Measurements from ENCODE around the gene TENM4.

TENM4 gene

GRCh38 chr11:78782725-78783124 lies 658.1 kb downstream of the TENM4 start:
- TF ChIP-seq POLR2AphosphoS5 (IDR thresholded peaks at IDR 0.05; ENCODE audit: low read depth, low read length) (no peak), TAF1 (IDR thresholded peaks at IDR 0.05; ENCODE audit: borderline replicate concordance, insufficient read depth, low read length) (no peak), SIN3A (IDR thresholded peaks at IDR 0.05; ENCODE audit: borderline replicate concordance, insufficient read depth, low read length) (no peak)
- TF ChIP-seq, protein P1, sequence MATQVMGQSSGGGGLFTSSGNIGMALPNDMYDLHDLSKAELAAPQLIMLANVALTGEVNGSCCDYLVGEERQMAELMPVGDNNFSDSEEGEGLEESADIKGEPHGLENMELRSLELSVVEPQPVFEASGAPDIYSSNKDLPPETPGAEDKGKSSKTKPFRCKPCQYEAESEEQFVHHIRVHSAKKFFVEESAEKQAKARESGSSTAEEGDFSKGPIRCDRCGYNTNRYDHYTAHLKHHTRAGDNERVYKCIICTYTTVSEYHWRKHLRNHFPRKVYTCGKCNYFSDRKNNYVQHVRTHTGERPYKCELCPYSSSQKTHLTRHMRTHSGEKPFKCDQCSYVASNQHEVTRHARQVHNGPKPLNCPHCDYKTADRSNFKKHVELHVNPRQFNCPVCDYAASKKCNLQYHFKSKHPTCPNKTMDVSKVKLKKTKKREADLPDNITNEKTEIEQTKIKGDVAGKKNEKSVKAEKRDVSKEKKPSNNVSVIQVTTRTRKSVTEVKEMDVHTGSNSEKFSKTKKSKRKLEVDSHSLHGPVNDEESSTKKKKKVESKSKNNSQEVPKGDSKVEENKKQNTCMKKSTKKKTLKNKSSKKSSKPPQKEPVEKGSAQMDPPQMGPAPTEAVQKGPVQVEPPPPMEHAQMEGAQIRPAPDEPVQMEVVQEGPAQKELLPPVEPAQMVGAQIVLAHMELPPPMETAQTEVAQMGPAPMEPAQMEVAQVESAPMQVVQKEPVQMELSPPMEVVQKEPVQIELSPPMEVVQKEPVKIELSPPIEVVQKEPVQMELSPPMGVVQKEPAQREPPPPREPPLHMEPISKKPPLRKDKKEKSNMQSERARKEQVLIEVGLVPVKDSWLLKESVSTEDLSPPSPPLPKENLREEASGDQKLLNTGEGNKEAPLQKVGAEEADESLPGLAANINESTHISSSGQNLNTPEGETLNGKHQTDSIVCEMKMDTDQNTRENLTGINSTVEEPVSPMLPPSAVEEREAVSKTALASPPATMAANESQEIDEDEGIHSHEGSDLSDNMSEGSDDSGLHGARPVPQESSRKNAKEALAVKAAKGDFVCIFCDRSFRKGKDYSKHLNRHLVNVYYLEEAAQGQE (IDR thresholded peaks at IDR 0.05; ENCODE audit: insufficient read depth in 1 of 2, low read depth in 2 of 2, low read length in 2 of 2), result peak; percentile 29 to 80; a peak in 2 of 4 replicates

- TF ChIP-seq FOXP2 (optimal IDR thresholded peaks at IDR 0.05; ENCODE audit: borderline replicate concordance, extremely low read depth, extremely low read length, insufficient read depth) (no peak), TAF1 (IDR thresholded peaks at IDR 0.05; ENCODE audit: borderline replicate concordance, insufficient read depth, low read length) (no peak), SIN3A (IDR thresholded peaks at IDR 0.05; ENCODE audit: borderline replicate concordance, insufficient read depth, low read length) (no peak), POLR2AphosphoS5 (IDR thresholded peaks at IDR 0.05; ENCODE audit: low read depth, low read length) (no peak)
- TF ChIP-seq, protein P1 (IDR thresholded peaks at IDR 0.05; ENCODE audit: insufficient read depth in 1 of 2, low read depth in 2 of 2, low read length in 2 of 2), result no peak
Observed at GRCh38 chr11:78780889-78781288, 659.9 kb downstream of the TENM4 start.

- no peak for TF ChIP-seq POLR2AphosphoS5 (IDR thresholded peaks at IDR 0.05; ENCODE audit: low read depth, low read length)
- no peak for TF ChIP-seq SIN3A (IDR thresholded peaks at IDR 0.05; ENCODE audit: borderline replicate concordance, insufficient read depth, low read length)
Observed at GRCh38 chr11:78773492-78773891, 667.3 kb downstream of the TENM4 start.

DNA sequence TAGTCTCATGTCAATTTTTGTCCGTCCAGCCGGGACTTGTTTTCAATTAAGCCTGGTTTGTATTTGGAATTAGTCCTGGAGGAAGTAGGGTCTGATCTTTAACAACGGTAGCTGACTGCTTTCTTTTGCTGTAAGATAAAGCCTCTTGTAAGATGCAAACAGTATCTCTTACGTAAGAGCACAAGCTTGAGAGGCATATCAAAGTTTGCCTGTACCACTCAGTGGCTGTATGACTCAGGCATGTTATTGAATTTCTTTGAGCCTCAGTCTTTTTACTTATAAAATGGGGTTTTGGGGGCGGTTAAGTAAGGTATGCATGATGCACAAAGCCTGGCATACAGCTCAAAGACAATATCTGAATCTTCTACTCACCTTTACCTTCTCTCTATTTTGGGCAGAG lies 667.8 kb downstream of the TENM4 start:
- TF ChIP-seq, protein P1 (IDR thresholded peaks at IDR 0.05; ENCODE audit: insufficient read depth in 1 of 2, low read depth in 2 of 2, low read length in 2 of 2), result no peak
- TF ChIP-seq SIN3A (IDR thresholded peaks at IDR 0.05; ENCODE audit: borderline replicate concordance, insufficient read depth, low read length) (no peak), FOXP2 (optimal IDR thresholded peaks at IDR 0.05; ENCODE audit: borderline replicate concordance, extremely low read depth, extremely low read length, insufficient read depth) (no peak), POLR2AphosphoS5 (IDR thresholded peaks at IDR 0.05; ENCODE audit: low read depth, low read length) (no peak), TAF1 (IDR thresholded peaks at IDR 0.05; ENCODE audit: borderline replicate concordance, insufficient read depth, low read length) (no peak)

DNA sequence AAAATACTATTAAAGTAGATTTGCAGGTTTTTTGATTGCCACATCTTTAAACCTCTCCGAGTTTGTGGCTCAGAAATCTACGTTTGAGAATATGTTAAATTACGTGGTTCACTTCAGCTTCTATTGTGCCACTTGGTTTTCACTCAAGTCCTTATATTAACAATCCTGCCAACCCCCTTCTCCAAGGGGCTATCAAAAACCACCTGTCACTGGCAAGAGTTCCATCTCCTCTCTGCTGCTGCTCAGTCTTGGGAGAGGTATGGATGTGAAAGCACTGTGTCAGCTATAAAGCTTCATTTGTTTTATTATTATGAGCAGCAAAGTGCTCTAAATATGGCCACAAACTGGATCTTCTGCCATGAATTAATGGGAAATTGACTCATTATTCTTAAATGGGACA lies 668.6 kb downstream of the TENM4 start:
- TF ChIP-seq POLR2AphosphoS5 (IDR thresholded peaks at IDR 0.05; ENCODE audit: low read depth, low read length), result no peak
- TF ChIP-seq, protein P1 (IDR thresholded peaks at IDR 0.05; ENCODE audit: insufficient read depth in 1 of 2, low read depth in 2 of 2, low read length in 2 of 2), result no peak
- TF ChIP-seq TAF1 (IDR thresholded peaks at IDR 0.05; ENCODE audit: borderline replicate concordance, insufficient read depth, low read length), result no peak
- TF ChIP-seq FOXP2 (optimal IDR thresholded peaks at IDR 0.05; ENCODE audit: borderline replicate concordance, extremely low read depth, extremely low read length, insufficient read depth), result no peak
- no peak for TF ChIP-seq SIN3A (IDR thresholded peaks at IDR 0.05; ENCODE audit: borderline replicate concordance, insufficient read depth, low read length)
